GM19351 (cell line): ENCODE data around the gene PIK3C2B.

Source experiments
- ATAC-seq: cut with Tn5 transposase; IDR thresholded peaks from one replicate; pipeline ENCODE4 v1.9.1; 2021; ENCODE audit warnings: mild to moderate bottlenecking, moderate library complexity; ENCODE audit not compliant: unreplicated experiment

The PIK3C2B gene

DNA sequence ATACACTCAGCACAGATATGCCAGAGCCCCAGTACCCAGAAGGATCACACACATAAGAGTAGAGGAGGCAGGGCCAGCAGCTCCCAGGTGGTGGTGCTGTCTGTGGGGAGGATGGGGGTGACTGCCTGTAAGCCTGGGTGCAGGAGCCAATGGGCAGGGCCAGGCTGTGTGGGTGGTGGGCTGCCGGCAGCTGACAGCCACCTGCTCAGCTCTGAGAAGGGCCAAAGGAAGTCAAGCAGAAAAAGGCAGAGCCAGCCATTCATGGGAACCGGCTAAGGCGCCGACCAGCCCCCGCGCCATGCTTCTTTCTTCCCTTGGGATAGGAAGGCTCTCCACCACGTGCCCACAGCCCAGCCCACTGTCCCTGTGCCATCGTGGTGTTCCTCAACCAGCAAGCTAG, 14.1 kb downstream of the PIK3C2B start:
- peak; percentile 66 for ATAC-seq

DNA sequence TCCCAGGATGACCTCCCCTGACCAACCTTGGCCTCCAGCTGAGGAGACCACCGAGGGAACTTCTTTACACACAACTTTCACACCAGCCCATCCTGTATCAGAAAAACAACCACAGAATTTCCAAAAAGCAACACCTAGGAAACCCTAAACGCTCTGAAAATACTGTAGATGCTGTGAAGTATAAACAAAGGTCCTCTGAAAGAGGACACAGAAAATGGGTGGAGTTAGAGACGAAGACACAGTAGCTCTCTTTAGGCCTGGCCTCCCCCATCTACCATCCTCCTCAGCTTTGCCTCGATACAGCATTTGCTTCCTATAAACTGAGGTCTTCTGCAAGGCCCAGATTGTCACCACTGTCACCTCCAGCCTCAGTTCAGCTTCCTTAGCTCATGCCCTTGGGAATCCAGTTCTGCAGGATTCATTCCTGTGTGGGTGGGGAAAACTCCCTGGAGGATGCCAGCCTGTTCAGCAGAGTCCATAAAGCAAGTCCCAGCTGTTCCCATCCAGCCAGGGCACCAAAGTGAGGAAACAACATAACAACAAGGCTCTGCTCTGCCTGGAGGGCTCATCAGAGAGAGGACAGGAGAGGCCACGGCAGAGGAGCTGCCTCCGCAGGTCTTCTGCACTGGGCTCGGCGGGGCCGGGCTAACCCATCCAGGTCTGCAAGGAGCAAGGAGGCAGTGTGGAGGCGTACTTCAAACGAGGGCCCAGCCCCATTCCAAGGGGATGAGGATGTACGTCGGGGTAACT, 15.0 kb downstream of the PIK3C2B start:
- no peak for ATAC-seq

DNA sequence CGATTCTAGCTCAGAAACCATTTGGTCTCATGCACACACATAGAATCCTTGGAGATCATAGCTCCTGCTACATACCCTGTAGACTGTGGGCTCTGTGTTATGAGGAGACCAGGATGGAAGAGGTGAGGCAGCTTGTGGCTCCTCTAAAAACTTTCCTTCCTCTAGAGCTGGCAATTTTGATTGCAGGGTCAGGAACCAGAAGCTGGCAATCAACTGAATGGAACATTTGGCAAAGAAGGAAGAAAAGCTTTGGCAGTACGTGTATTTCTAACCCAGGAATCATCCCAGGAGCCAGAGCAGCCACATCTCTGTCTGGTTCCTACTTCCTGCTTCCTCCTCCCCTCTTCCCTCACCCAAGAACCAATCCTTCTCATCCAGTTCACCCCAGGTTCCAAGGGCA, 15.7 kb downstream of the PIK3C2B start:
- ATAC-seq = no peak

DNA sequence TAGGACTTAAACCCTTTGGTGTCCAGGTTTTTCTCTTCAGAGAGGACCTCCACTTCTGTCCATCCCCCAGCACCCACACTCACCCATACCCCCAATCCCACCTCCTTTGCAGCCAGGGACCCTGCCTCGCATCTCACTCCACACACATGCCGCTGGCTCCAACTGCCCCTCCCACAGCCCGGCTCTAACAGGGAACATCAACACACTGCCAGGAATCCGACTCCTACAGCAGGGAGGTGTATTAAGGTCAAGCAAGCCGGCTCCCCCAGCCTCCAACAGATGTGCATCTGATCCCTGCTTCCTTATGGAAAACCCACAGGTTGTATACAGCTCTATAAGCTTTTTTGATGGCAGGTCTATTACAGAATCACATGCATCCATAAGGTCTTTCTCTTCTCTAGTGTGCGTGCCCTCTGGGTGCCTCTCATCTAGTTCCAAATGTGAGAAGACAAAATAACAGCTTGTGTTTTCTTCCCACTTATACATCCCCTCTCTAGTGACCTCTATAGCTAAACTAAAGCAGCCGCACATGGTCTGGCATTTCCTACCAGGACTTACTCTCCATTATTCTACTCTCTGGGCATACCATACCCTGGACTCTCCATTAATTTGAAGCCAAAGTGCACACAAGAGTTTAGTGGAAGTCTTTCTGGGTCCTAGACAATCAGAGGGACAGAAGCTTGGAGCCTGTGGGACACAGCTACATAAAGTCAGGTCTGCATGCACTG, 16.3 kb downstream of the PIK3C2B start:
- ATAC-seq = no peak

DNA sequence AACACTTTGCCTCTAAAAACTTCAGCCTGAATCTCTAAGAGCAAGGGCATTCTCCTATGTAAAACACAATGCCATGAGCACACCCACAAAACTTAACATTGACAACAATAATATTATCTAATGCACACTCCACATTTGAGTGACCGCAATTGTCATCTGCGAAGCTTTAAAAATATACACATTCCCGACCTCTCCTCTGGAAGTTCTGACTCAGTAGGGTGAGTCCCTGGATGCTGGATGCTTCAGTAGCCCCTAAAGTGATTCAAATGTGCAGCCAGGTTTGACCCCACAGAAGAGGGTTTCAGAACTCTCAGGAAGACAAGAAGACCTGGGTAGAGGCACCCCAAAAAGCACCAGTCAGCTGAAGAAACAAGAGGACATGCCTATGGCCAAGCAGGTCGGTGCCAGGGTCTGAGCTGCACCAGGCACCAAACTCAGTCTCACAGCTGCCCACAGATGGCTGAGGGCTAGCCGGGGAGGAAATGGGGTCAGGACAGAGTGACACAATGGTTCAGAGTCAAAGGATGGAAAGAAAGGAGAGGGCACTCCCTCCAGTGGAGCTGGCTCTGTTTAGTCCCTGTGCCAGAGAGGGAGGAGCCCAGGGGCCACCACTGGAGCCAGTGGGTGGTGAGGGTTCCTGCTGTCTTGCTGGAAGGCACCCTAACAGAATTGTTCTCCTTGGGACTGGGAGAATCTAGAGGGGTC, 17.4 kb downstream of the PIK3C2B start:
- ATAC-seq = no peak

DNA sequence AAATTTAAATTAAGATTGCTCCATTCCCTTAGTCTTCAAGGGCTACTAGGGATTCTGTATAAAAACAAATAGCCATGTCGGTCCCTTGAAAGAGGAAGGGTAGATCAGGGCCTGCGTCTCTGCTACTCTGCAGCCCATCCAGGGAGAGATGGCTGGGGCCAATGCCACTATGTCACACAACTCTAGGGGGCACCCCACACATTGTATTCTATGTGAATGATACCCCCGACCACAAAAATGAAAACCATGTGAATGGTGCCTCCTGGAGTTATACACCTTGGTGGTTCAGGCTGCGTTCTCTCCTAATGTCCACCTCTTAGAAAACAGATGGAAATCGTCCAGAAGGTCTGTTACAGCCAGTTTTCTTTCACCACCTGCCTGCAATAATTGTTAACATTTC, 18.0 kb downstream of the PIK3C2B start:
- ATAC-seq = no peak

DNA sequence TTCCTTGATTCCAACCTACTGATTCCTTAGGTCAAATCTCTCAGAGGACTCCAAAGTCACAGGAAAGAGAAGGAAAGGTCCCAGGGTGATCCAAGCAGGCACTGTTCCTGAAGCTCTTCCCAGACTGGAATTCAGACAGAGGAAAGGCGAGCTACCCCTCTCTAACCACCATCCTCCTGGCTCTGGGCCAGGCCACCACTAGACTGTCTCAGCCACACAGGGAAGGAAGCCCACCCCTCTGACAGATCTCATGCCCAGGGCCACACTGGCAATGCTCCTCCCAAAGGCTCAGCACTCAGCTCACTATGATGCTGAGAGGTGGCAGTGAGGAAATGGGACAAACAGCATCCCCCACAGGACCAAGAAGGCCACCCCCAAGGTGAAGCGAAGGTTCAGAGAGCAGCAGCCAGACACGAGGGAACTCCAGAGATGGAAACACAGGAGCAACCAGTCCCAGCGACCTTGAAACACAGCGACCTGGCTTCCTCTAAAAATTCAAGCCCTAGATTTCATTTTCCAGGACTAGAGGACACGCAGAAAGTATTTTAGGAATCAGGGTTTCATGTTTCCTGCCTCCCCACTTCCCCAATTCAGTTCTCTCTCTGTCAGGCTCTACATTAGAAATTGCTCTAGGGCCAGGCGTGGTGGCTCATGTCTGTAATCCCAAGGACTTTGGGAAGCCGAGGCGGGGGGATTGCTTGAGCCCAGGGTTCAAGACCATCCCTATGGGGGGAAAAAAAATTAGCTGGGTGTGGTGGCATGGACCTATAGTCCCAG, 18.8 kb downstream of the PIK3C2B start:
- ATAC-seq = no peak

DNA sequence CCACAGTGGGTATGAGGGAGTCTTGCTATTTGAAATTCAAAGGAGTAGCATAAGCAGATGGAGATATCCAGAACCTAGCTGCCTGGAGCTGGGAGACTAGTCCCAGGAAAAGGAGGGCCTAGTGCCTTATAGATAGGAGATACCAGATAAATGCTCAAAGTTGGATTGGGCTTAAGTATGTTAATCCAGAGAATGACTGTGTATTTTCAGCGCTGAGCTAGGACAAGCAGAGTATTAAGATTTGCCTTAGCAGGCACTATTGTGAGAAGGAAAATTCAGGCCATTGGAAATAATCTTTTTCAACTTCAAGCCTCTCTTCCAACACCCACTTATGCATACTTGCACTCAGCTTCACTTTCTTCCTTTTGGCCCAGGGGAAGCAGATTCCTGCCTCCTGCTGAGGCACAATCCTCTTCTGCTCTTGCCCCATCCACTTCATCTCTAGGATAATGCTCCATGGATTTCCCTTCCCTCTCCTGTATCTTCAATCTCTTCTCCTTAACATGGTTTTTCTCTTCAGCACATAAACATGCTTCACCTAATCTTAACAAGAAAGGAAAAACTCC, 21.1 kb downstream of the PIK3C2B start:
- no peak for ATAC-seq

DNA sequence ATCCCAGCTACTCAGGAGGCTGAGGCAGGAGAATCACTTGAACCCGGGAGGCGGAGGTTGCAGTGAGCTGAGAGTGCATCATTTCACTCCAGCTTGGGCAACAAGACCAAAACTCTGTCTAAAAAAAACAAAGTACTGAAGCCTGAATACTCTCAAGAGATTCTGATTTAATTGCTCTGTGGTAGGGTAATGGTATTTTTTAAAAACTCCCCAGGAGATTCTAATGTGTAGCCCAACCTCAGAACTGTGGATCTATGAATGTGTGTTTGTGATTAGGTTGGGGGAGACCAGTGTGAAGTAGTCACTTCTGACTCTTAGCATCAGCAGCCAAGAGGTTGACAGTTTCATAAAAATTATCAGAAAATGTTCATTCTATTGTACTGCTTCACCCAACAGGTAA, 21.9 kb downstream of the PIK3C2B start:
- ATAC-seq = no peak

DNA sequence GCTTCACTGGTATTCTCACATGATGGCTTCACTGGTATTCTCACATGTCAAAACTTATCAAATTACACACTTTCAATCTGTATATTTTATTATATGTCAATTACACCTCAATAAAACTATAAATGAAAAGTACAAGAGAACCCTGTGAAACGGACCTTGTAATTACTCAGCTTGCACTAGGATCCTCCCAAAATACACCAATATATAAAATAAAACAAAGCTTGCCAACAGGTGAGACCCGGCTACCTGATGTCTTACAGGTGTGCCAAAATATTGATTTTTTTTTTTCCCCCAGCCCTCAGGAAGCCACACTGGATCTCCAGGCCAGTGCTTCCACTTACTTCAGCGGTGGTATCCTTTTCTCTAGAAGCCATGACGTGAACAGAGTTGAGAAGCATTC, 22.9 kb downstream of the PIK3C2B start:
- no peak for ATAC-seq

DNA sequence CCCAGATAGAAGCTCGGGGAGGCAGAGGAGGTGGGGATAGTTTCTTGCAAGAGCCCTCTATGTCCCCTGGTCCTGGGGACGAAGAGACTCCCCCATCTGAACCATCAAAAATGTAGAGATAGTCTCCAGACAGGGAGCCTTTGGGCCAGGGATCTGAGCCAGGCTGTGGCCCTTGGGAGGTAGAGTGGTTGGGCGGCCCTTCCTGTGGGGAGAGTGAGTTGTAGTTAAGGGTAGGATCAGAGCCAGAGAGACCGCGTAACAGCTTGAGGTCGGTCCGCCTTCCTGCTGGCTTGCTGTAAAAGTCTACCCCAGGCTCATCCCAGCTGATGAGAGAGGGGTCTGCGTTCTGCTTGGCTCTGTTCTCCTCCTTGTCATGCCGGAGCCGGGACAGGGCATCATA, 25.3 kb downstream of the PIK3C2B start:
- no peak for ATAC-seq

DNA sequence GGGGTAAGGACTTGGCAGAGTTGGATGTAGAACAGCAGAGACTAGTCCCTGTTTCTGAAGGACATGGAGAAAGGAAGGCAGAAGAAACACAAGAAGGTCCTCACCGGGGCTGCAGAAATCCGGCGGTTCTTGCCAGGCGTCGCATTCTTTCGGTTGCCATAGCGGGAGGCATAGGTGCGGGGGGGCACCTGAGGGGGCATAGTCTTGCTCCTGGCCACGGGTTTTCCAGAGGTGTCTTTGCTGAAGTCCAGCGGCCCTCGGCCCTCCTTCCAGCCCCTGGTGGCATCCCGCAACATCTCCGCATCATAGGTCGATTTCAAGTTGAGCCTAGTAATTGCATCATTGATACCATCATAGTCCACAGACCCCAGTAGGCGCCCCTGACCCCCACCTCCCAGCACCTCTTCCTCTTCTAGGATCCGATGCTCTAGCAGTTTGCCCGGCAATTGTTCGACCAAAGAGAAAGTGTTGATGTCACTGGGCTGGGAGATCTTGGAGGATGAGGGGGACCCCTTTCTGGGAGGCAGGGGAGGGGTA, 25.8 kb downstream of the PIK3C2B start:
- ATAC-seq = no peak

DNA sequence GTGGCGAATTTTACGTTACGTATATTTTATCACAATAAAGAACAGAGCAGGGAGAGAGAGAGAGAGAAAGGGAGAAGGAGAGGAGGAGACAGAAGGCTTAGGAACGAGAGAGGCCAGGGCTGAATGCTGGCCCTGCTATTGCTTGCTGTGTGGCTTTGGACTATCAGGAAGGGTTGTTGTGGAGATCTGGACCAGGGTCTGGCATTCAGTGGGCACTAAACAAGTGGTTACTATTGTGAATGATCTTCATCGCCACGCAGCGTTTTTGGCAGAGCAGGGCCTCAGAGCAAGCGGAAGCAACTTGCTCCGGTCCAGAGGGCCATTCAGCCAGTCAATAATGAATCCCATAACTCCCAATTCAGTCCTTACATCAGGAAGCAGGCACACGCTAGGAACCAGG, 26.4 kb downstream of the PIK3C2B start:
- no peak for ATAC-seq

DNA sequence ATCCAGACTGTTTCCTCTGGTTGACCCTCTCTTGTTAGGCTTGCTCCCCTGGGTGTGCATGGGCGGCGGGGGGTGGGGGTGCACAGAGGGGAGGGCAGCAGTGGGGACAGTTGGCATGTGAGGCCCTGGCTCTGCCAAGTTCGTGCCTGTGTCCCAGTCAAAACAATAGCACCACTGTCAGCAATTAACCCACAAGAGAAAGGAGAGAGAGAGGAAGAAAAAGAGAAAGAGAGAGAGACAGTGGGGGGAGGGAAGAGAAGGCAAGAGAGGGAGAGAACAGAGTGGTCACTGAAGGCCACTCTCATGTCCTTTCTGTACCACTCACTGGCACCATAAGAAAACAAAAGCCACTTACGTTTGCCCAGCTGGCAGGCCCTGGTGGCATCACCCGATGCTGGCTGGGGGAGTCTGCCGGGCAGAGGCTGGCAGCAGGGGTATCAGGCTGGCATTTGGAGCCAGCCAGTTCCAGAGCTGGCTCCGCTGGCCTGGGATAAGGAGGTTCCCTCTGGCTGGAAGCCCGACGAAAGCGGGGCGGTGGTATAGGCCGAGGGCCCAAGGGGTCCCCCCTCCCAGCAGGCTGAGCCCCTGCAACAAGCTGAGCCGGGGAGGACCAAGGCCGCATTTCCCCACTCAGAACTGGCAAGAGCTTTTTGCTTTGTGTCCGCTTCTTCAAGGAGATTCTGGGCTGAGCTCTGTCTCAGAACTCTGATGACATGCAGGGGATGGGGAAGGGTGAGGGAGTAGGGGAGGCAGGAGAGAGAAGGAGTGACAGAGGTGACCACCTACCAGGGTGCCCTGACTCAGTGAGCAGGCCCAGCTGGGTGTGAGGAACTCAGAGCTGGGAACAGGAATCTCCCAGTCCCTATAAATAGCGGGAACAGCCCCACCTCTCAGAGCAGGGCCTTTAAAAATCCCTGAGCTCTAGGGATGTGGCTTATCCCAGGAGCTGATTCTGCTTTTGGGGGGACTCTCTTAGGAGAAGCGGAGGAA, 27.9 kb downstream of the PIK3C2B start:
- ATAC-seq = no peak

DNA sequence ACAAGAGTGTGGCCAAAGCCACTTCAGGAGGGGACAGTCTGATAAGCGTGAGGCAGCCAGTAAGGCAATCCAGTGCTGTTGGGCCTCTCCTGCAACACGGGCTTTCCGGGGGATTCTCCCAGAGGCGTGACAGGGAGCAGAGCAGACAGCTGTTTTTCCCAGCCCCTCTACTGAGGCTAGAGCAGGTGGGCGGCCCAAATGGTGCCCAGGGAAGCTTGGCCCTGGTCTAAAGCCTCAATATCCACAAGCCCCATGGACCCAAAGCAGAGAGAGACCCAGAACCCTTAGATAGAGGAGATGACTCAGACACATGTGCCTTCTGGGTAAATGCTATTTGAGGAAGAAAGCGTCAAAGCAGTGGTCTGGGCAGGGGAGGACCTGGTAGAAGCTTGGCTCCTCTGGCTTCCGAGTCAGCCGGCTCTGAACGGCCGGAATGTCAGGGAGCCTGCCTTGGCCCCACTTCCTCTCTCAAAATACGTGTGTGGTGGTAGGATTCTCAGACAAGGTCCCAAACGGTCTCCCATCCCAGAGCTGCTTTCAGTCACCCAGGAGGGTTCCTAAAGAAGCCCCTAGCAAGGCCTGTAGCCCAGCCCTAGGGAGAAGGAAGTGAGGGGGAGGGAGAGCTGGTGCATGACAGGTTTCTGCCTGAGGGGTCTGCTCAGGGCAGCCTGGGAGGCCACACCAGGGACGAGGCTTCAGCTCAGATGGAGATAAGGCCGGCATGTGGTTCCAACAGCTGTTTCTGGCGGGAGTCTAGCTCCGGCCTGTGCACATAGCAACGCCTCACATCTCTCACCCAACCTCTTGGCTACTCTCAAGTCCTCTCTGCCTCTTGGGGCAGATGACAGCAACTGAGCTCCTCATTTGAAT, 28.8 kb downstream of the PIK3C2B start:
- ATAC-seq = peak; percentile 74

DNA sequence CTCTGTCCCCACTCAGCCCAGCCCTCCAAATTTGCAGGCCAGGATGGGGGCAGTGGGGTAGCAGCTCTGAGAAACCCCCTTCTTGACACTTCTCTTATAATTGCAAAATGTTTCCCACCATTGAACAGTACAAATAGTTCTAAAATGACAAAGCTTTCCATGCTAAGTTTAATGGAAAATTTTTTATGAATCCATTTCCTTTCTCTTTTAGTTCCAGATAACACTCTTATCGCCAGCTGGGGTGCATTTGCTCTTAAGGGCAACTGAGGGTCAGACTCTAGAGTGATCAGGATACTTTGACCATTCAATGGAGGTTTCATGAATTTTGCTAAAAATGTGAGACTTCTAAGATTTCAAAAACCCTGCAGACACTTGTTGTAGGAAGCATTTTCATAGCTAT, 29.9 kb downstream of the PIK3C2B start:
- ATAC-seq = no peak

DNA sequence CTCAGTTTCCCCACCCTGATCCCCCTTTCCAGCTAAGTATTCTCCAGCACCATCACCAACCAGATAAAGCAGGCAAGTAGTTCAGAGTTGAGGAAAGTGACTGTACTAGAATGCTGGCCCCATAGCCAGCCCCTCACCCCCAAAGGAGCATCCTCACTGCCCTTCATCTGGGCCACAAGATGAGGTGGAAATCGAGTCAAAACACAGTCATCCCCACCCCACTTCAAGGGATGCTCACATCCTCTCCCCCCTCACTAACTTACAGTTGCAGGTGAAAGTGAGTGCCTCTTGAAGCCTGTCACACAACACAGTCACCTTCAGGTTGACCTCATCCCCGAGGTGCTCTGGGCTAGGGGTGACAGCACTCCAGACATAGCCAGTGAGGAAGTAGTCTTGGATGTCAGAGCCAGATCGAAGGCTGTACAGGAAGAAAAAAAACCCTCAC, 30.4 kb downstream of the PIK3C2B start:
- no peak for ATAC-seq
